GM19099 (cell line): Measurements from ENCODE around the gene SLC22A23.
A peak's percentile ranks its signal among the peaks of the same experiment; 100 is the strongest.

ENCODE experiments used
- POLR2A ChIP-seq: IDR thresholded peaks from 3 replicates; pipeline ENCODE4 v1.6.1; 2011; ENCODE audit warnings: low read depth; ENCODE audit not compliant: insufficient read length; ENCODE audit errors: extremely low read depth

SLC22A23 gene

DNA sequence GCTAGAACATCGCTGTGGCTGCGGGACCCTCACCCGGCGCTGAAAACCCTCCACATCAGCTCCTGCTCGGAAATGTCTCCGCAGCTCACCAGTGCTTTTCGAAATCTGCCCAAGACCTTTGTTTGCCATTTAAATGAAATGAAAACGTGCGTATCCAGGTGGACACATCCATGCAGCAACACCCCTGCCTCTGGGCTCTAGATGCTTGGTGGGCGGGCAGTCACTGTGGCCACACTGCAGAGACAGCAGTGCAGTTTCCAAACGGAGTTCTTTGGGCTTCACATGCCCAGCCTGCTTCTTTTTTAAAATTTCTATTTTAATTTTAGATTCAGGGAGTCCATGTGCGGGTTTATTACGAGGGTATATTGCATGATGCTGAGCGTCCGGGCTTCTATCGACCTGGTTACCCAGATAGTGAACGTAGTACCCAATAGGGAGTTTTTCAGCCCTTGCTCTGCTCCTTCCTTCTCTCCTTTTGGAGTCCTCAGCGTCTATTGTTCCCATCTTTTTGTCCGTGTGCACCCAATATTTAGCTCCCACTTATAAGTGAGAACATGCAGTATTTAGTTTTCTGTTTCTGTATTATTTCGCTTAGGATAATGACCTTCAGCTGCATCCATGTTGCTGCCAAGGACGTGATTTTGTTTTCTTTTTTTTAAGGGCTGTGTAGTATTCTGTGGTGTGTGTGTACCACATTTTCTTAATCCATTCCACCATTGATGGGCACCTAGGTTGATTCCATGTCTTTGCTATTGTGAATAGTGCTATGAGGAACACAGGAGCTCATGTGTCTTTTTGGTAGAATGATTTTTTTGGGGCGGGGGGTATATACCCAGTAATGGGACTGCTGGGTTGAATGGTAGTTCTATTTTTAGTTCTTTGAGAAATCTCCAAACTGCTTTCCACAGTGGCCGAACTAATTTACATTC, 224.6 kb downstream of the SLC22A23 start:
- TF ChIP-seq POLR2A, result no peak

DNA sequence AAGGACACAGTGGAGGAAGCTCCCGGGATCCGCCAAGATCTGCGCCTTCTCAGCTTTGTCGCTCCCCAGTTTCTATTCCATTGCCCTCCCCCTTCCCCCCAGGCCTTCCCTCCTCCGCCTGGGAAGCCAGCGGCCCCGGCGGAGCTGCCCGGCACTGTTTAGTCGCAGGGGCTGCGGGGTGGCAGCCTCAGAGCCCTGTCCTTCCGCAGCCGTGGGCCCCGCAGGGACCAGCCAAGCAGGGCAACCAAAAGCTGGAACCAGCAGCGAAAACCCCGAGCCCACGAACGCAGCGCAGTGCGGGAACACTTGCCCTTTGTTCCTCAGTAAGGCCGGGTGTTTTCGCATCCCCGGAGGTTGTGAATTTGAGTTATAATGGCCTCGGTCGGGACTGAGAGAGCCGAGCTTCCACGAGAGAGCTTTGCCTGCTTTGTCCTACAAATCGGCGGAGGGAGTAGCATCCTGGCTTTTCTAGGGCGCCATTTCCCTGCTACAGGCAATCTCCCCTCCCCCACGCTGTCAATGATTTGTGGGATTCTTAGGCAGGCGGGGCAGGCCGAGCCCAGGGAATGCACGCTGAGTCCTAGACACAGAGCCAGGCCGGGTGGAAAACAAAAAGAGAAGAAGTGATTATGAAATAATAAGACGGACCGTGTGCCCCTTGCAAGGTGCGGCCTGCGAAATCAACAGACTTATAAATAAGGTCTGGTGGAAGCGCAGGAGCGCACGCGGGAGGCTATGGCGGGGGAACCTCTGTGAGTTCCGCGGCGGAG, 225.4 kb downstream of the SLC22A23 start:
- TF ChIP-seq POLR2A, result no peak

DNA sequence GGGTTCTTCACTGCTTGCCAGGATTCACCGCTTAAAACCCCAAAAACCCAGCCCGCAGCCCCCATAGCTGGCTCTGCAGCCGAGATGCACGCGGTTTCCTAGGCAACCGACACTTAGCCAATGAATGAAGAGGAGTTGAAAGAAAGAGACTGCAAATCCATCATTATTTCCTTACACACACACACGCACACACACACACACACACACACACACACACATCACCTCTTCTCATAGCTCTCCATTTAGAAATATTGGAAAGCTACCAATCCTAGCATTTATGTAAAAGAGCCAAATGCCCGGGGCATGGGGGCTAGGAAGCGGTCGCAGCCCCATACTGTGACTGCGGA, 226.0 kb downstream of the SLC22A23 start:
- TF ChIP-seq POLR2A, result no peak

DNA sequence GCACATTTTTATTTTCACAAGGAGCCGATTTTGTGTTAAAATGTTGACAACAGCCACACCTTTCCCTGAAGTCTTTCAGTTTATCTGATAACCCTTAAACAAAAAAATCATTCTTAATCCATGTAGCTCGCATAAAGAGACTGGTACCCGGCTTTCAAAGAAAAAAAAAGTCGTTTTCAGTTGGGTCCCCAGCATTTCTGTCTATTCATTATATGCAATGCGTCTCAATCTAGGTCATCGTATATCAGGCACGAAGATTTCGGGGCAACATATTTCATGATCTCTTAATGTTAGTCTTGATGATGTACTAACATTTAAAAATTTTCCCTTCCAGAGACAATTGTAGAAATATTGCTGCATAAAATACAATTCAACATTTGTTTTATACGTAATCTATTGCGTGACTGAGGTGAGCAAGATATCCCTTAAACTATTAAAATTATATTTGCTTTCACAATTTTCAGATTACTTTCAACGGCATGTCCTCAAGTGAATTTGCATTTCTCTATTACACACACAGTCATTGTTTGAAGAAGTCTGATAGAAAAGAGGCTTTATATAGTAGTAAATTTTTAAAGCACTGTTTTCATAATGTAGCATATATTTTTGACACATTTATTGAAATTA, 226.5 kb downstream of the SLC22A23 start:
- TF ChIP-seq POLR2A, result no peak

DNA sequence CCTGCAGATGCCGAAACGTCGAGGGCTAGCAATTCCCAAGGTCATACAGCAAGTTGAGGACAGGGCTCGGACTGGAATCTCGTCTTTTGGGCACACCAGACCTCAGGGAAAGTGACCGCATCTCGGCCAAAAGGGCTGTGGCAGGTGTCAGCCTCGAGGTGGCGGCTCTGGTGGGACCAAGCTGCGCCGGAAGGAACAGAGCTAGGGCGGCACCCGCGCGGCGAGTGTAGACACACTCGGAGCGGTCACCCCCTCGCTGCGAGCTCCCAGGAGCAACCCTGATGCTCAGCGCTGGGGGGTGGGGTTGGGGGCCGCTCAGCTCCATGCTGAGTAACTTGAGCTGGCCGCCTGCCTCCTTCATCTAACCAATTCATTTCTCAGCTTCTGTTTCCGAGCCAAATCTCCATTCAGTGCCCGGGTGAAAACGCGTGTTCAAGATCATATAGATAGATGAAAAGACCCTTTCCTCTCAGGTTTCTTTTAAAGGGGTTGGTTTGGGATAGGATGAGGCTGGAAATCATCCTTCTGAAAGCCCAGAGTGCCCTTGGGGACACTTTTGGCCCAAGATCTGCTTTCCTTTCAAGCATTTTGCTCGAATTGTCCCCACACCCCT, 227.2 kb downstream of the SLC22A23 start:
- TF ChIP-seq POLR2A, result no peak

DNA sequence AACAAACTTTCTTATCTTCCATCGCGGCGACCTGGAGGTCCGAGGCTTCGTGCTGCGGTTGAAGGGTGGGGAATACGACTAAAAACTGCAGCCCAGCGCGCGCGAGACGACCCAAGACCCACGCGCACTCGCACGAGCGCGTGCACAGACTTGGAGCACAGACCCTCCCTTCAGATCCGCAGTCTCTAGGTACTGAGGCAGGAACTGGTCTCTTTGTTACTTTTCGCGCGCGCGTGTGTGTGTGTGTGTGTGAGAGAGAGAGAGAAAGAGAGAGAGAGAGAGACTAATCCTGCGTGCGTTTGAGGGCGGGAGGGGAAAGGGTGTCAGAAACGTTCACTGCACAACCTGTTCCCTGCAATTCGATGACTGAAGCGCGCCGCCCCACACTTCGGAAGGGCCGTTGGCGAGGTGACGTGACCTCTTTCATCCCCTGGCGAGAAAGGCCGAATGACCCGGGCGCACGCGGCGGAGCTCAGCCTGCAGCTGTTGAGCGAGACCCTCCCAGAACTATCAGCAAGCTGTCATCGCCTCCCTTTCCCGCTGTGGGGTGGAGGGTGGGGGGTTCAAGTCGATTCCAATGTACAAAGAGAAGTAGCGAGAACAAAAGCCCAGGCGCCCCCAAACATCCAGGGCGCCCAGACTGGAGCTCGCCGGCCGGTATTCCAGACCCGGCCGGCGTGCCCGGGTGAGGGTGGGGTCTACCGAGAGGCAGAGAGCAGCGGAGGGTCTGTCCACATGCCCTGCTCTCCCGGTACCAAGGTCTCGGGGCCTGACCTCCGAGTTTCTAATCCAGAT, 227.9 kb downstream of the SLC22A23 start:
- TF ChIP-seq POLR2A, result peak; percentile 24

DNA sequence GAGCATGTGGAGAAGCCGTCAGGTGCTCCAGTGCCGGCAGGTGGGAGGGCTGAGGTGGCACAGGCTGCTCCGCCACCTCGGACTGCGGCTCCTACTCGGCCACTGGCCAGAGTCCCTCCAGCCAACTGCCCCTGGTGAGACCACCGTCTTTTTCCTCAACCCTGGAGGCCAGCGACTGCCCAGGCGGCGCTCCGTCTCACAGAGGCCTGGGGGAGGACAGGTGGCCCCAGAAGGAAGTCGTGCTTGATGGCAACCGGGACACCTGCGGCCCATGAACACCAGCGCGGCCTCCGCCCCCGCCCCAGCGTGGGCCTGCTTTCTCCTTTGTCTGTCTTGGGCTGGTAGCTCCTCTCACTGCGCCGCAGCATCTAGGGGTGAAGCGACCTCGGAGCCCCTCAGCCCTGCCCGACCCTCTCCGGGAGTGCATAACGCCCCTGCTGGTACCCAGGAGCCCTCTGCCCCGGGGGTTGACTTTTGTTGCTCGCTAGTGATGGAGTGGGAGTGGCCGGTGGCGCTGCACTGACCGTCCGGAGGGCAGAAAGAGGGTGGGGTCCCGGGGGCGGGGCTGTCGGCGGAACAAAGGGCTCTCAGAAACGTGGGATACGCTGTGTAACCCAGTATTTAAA, 228.7 kb downstream of the SLC22A23 start:
- peak; percentile 32 for TF ChIP-seq POLR2A

DNA sequence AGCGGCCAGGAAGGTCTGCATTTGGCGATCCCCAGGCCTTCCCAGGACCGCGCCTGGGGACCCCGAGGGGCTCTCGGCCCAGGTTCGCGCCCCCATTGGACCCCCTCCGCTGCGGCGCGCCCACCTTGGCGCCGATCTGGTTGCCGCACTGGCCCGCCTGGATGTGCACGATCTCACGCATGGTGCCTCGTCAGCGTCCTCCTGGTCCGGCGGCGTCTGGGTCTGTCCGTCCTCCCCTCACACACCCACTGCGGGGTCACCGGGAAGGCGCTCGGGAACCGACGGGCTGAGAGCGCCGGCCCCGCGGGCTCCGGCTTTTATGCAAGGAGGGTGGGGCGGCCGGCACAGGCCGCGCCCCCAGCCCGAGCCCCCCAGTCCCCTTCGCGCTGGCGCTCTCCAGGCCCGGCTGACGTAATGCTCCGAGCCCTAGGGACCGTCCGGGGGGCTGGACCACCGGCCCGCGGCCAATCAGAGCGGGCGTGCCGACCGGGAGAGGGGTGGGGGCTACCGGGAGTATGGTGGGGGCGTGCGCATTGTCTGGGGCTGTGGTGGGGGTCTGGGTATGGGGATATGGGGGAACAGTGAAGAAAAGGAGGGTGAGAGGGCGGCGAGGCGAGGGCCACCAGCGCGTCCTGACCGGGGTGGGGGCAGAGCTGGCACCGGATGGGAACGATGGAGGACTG, 229.3 kb downstream of the SLC22A23 start, which contains the start of gene TUBB2B:
Gene TUBB2B (minus strand): TSS at position 291 of the 683 bp plus-strand sequence. CDS start 110 bp downstream, at position 181.
- peak; percentile 87 for TF ChIP-seq POLR2A

DNA sequence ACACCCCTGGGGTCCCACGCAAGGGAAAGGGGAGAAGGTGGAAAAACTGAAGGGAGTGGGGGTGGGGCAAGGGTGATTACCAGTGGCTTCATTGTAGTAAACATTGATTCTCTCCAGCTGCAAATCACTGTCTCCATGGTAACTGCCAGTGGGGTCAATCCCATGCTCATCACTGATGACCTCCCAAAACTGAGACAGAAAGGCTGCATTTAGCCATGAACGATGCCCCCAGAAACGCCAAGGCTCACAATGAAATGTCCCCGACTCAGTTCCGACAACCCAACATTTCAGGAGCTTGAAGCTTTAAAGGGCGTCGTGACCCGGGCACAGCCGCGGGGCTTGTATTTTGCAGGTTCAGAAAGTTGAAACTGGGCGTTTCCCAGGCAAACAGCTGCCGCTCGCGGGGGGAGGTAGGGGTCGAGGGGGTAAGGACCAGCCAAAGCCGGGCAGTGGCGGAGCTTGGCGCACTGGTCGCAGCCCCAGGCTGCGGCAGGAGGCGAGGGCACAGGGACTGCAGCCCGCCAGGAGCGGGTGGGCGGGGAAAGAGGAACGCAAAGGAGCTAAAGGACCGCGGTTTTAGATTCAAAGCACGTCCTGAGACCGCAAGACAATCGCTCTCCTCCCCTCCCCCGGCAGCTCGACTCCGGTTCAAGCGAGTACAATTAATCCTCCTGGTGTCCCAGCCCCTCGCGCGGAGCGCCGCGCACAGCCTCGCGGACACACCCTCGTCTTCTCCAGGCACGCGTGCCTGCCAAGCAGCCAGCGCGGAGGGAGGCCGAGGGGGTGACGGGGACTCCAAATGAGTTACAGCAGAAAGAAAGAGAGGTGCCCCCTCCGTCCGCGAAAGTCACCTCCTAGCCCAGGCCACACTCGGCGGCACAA, 230.1 kb downstream of the SLC22A23 start:
- peak; percentile 25 for TF ChIP-seq POLR2A

DNA sequence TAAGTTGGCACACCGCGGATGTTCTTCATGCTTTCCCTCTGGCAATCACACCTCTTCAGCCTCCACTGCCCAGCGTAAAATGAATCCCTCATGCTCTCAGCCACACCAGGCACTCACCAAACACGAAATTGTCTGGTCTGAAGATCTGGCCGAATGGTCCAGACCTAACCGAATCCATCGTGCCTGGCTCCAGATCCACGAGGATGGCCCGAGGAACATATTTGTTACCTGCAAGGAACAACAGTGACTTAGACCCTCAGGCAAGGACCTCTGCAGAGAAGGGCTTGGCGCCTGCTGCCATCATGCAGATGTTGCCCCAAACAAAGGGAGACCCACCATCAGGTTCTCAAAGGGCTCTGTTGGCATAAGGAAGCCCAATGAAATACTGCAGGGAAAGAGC, 230.8 kb downstream of the SLC22A23 start:
- no peak for TF ChIP-seq POLR2A

DNA sequence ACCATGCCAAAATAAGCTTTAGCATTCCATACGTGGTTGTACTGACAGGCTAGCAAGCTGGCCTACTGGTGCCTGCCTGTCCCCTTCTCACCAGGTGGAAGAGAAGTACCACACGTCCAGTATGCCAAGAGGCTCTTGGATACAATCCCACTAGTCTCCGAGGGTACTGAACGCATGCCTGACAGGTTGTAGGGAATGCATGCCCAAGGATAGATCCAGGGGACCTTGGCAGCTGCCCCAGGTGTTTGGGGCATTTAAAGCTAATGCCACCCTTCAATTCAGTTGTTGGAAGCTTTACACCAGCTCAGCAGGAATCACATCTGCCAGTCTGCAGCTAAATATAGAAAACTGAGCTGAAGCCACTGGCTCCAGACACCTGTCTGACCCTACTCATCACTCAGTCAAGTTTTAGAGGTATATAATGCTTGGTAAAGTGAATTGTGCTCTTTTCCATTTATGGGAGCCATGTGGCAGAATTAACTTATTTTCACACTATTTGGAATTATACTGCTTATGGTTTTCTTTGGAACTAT, 234.3 kb downstream of the SLC22A23 start:
- TF ChIP-seq POLR2A, result no peak

DNA sequence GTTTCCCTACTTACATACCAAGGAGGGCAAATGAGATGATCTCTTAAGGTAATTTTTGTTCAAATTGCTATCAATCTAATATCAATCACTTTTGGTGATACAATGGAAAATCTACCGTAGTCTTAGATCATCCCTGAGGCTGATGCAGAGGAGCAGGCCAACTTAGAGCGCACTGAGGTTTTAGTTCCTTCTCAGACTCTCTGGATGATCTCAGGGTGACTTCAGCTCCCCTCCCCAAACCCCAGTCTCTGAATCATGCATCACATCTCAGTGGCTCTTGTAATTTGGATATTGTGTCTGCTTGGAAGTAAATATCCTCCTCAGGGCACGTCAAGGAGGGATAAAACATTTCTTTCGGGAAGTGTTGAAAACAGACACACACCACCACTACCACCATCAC, 235.3 kb downstream of the SLC22A23 start:
- TF ChIP-seq POLR2A, result no peak
